ENCODE data around the gene PAX4. TPM values are rescaled to one million over a fixed set of nuclear protein-coding genes. Genes with fewer than 3 reads are reported as not detected.

Gene PAX4
- total and polyA plus RNA-seq, 10 donors, result not detected

DNA sequence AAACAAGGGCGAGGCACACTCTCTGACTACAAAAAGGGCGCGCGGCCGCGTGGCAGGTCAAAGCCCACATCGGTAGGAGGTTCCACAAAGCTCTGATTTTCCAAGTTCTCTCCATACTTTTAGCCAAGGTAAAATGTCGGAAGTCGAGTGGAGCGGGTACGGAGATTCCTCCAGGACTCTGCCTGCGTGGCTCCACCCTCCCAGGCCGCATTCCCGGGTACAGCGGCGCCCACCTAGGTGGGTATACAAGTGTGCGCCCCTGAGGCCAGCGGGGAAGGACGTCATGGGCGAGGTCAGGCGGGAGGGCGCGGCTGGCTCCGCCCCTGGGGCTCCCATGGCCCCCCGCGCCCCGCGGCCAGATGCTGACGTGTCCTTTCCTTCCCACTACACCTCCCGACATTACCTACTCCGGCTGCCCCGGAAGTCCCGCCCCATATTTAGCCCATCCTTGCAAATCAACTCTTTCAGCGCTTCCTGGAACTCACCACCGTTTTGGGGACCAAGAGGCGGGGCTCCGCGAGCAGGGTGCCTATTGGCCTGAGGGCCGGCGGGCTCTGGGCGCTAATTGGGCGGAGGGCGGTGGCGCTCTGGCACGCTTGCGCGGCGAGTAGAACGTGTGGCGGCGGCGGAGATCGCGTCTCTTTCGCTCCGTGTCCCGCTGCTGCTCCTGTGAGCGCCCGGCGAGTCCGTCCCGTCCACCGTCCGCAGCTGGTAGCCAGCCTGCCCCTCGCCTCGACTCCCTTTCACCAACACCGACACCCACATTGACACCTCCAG, 33.8 kb upstream of the PAX4 start, which contains the start of gene SND1:
Gene SND1, plus strand, starts transcription at position 639 of the 777 bp plus-strand sequence. CDS start 180 bp downstream, outside the sequence.
- Histone ChIP-seq H3K9me3 (no peaks in the 10 kb centered on the region), H3K27ac (peak within 1 kb of the TSS; percentile 90 to 98 (median 94)), H3K4me1 (peaks cover 17 to 51% (median 46%) of the 10 kb centered on the region in 6 donors), H3K27me3 (replicated peaks in 1 of 7) (no peaks in the 10 kb centered on the region), H3K36me3 (peaks cover 0 to 10% (median 0%) of the 10 kb centered on the region in 6 donors), H3K4me3 (peak within 1 kb of the TSS; percentile 67 to 94 (median 91))
- WGBS, 5 donors, result 0 to 1% (median 1%) methylated on average over 34 to 67 of the region's 67 CpGs
- intact Hi-C loops (cut with DNase I; ENCODE audit: low total_unique reads), result loop anchor here (5.0 kb wide), 1 partner anchor 64 kb away; the partner anchor contains the start of genes ARF5 and GCC1
- DNase-seq, result peak; percentile 100
- TF ChIP-seq, protein P1, sequence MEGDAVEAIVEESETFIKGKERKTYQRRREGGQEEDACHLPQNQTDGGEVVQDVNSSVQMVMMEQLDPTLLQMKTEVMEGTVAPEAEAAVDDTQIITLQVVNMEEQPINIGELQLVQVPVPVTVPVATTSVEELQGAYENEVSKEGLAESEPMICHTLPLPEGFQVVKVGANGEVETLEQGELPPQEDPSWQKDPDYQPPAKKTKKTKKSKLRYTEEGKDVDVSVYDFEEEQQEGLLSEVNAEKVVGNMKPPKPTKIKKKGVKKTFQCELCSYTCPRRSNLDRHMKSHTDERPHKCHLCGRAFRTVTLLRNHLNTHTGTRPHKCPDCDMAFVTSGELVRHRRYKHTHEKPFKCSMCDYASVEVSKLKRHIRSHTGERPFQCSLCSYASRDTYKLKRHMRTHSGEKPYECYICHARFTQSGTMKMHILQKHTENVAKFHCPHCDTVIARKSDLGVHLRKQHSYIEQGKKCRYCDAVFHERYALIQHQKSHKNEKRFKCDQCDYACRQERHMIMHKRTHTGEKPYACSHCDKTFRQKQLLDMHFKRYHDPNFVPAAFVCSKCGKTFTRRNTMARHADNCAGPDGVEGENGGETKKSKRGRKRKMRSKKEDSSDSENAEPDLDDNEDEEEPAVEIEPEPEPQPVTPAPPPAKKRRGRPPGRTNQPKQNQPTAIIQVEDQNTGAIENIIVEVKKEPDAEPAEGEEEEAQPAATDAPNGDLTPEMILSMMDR (IDR thresholded peaks at IDR 0.05 in 8 of 11, conservative IDR thresholded peaks at IDR 0.05 in 3 of 11), result peak in 4 of 11 experiments; percentile 33 to 56 (median 43)
- TF ChIP-seq POLR2A (IDR thresholded peaks at IDR 0.05) (peak in 1 of 3 donors; percentile 72), POLR2AphosphoS5 (IDR thresholded peaks at IDR 0.05) (peak; percentile 95 to 99 (median 96))

- peaks cover 0 to 3% (median 0%) of the 10 kb centered on the region in 6 donors for H3K36me3 ChIP-seq
- DNase-seq, result peak; percentile 81
- peak overlapping the region; percentile 90 to 98 (median 94) for H3K27ac ChIP-seq
- H3K4me3 ChIP-seq, result peak overlapping the region; percentile 46 to 94 (median 91)
- H3K4me1 ChIP-seq, result peaks cover 17 to 44% (median 40%) of the 10 kb centered on the region in 6 donors
- WGBS, 5 donors, result 38 to 52% (median 44%) methylated on average over 28 to 29 of the region's 29 CpGs
- H3K9me3 ChIP-seq, result no peaks in the 10 kb centered on the region
- TF ChIP-seq POLR2AphosphoS5 (IDR thresholded peaks at IDR 0.05) (no peak), POLR2A (IDR thresholded peaks at IDR 0.05) (peak in 1 of 3 donors; percentile 1)
- intact Hi-C loops (cut with DNase I; ENCODE audit: low total_unique reads), result loop anchor here (5.0 kb wide), 1 partner anchor 64 kb away; the partner anchor contains the start of genes ARF5 and GCC1
- no peaks in the 10 kb centered on the region for H3K27me3 ChIP-seq (replicated peaks in 1 of 7)
Measured at GRCh38 chr7:127650847-127651555, 33.1 kb upstream of the PAX4 start.

- Histone ChIP-seq H3K27me3 (replicated peaks in 1 of 7) (no peaks in the 10 kb centered on the region), H3K27ac (no peak overlapping the region), H3K36me3 (no peaks in the 10 kb centered on the region), H3K4me3 (no peak overlapping the region), H3K9me3 (no peaks in the 10 kb centered on the region), H3K4me1 (peaks cover 13 to 23% (median 20%) of the 10 kb centered on the region in 6 donors)
- TF ChIP-seq POLR2AphosphoS5 (IDR thresholded peaks at IDR 0.05) (no peak), POLR2A (IDR thresholded peaks at IDR 0.05) (no peak)
- TF ChIP-seq, protein P1 (IDR thresholded peaks at IDR 0.05 in 8 of 11, conservative IDR thresholded peaks at IDR 0.05 in 3 of 11), result no peak
- no peak for DNase-seq
- 82 to 90% (median 86%) methylated on average over 2 of the region's 2 CpGs for WGBS, 5 donors
- intact Hi-C loops (cut with DNase I; ENCODE audit: low total_unique reads), result no loop called here
Measured at GRCh38 chr7:127648986-127649385, 31.0 kb upstream of the PAX4 start.

- no peaks in the 10 kb centered on the region for H3K27me3 ChIP-seq (replicated peaks in 1 of 7)
- no peak overlapping the region for H3K4me3 ChIP-seq
- H3K27ac ChIP-seq, result no peak overlapping the region
- H3K4me1 ChIP-seq, result peaks cover 0 to 10% (median 6%) of the 10 kb centered on the region in 6 donors
- 95 to 99% (median 96%) methylated on average over 8 of the region's 8 CpGs for WGBS, 5 donors
- no peak for DNase-seq
- H3K36me3 ChIP-seq, result no peaks in the 10 kb centered on the region
- intact Hi-C loops (cut with DNase I; ENCODE audit: low total_unique reads), result no loop called here
- no peak for TF ChIP-seq POLR2AphosphoS5 (IDR thresholded peaks at IDR 0.05)
- no peak for TF ChIP-seq POLR2A (IDR thresholded peaks at IDR 0.05)
- TF ChIP-seq, protein P1 (IDR thresholded peaks at IDR 0.05 in 8 of 11, conservative IDR thresholded peaks at IDR 0.05 in 3 of 11), result no peak
- H3K9me3 ChIP-seq, result no peaks in the 10 kb centered on the region
Measured at GRCh38 chr7:127647636-127648035, 29.7 kb upstream of the PAX4 start.
